Measurements from ENCODE around the gene SKA2. TPM values are rescaled to one million over a fixed set of nuclear protein-coding genes. Genes with fewer than 3 reads are reported as not detected.

SKA2 gene
- total and polyA plus RNA-seq, 2 of the 8 experiments (the other 6 are each of a cell fraction or from before 2014, with no cell fraction given): 15.6 to 95.8 TPM

GRCh38 chr17:59106463-59107305 is 48.3 kb downstream of the SKA2 start, which contains the start of gene TRIM37 (continued):
- TF ChIP-seq SP1 (IDR thresholded peaks at IDR 0.05; ENCODE audit: low read depth, low read length) (peak; percentile 58; the same call in 1 of the 2 replicates), BACH1 (IDR thresholded peaks at IDR 0.05; ENCODE audit: low read length) (peak; percentile 57; the same call in 1 of the 2 replicates), ZNF274 (IDR thresholded peaks at IDR 0.05; ENCODE audit: borderline replicate concordance, extremely low read depth, low read length) (no peak), HDAC6 (IDR thresholded peaks at IDR 0.05; ENCODE audit: low read depth, low read length) (no peak), JUN (IDR thresholded peaks at IDR 0.05; ENCODE audit: low read depth, low read length) (no peak), TAF7 (optimal IDR thresholded peaks at IDR 0.05; ENCODE audit: borderline replicate concordance, low read depth, low read length) (peak; percentile 64), YY1 (IDR thresholded peaks at IDR 0.05; ENCODE audit: low read depth, low read length) (peak; percentile 64; the same call in 1 of the 2 replicates), RNF2 (IDR thresholded peaks at IDR 0.05; ENCODE audit: borderline replicate concordance, low read depth, low read length, missing control alignments, poor library complexity, severe bottlenecking) (no peak), RXRA (IDR thresholded peaks at IDR 0.05; ENCODE audit: insufficient read depth, low read depth, low read length) (no peak), EZH2 (IDR thresholded peaks at IDR 0.05; ENCODE audit: low read depth, low read length, severe bottlenecking) (no peak), RAD21 (IDR thresholded peaks at IDR 0.05 in 1 of 2, conservative IDR thresholded peaks at IDR 0.05 in 1 of 2; ENCODE audit: low read depth in 2 of 2, low read length in 2 of 2) (0 out of 4 replicates have a peak, but pooled peaks of 1 of the 2 experiments have one; percentile 8), RBBP5 (IDR thresholded peaks at IDR 0.05; ENCODE audit: borderline replicate concordance, low read depth, low read length) (0 out of 2 replicates have a peak, but pooled peaks have one; percentile 34), EGR1 (IDR thresholded peaks at IDR 0.05; ENCODE audit: borderline replicate concordance, low read depth, low read length) (peak; percentile 95), ATF3 (IDR thresholded peaks at IDR 0.05; ENCODE audit: insufficient read depth, low read depth, low read length) (peak; percentile 67; the same call in 1 of the 2 replicates), SRF (IDR thresholded peaks at IDR 0.05; ENCODE audit: low read depth, low read length) (no peak), MAX (IDR thresholded peaks at IDR 0.05) (peak; percentile 69; the same call in 1 of the 2 replicates), EP300 (IDR thresholded peaks at IDR 0.05; ENCODE audit: borderline replicate concordance in 1 of 2, low read depth in 2 of 2, low read length in 2 of 2) (no peak), CREB1 (IDR thresholded peaks at IDR 0.05) (no peak; the same call in 1 of the 2 replicates)
- TF ChIP-seq, protein P1, sequence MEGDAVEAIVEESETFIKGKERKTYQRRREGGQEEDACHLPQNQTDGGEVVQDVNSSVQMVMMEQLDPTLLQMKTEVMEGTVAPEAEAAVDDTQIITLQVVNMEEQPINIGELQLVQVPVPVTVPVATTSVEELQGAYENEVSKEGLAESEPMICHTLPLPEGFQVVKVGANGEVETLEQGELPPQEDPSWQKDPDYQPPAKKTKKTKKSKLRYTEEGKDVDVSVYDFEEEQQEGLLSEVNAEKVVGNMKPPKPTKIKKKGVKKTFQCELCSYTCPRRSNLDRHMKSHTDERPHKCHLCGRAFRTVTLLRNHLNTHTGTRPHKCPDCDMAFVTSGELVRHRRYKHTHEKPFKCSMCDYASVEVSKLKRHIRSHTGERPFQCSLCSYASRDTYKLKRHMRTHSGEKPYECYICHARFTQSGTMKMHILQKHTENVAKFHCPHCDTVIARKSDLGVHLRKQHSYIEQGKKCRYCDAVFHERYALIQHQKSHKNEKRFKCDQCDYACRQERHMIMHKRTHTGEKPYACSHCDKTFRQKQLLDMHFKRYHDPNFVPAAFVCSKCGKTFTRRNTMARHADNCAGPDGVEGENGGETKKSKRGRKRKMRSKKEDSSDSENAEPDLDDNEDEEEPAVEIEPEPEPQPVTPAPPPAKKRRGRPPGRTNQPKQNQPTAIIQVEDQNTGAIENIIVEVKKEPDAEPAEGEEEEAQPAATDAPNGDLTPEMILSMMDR (IDR thresholded peaks at IDR 0.05; ENCODE audit: control extremely low read depth in 1 of 3, insufficient read depth in 1 of 3, low read depth in 1 of 3, low read length in 3 of 3): no peak
